PC-3 (cell line): ENCODE data around the gene CSAG2. TPM values are rescaled to one million over a fixed set of nuclear protein-coding genes. Genes with fewer than 3 reads are reported as not detected.
"Not testable (repeated sequence)": the region's sequence is repeated elsewhere in the genome, so short reads cannot be mapped to it uniquely, and the experiment has no call there.

Source experiments
- ATAC-seq: fragments of 200-7000 bp; cut with Tn5 transposase; 2 replicates; pipeline ENCODE4 v1.9.1; 2020; ENCODE audit warnings: mild to moderate bottlenecking, moderate library complexity
- Bru-seq: library from RNA; stranded (reverse); fragments of 400-500 nt; gene quantifications from one replicate; lab custom pipeline; 2021; lab: Mats Ljungman, UMichigan
- BruChase-seq, 2 experiments: library from RNA; stranded (reverse); fragments of 400-500 nt; gene quantifications; one replicate each; lab custom pipeline; 2021; lab: Mats Ljungman, UMichigan
- BruUV-seq: library from RNA; stranded (reverse); fragments of 400-500 nt; replicated peaks from 2 replicates; lab custom pipeline; 2021; lab: Mats Ljungman, UMichigan
- CTCF ChIA-PET: fragments of 300-600 bp; sonication (Branson Sonifier 250); formaldehyde crosslinking; loops from one replicate; lab custom pipeline; 2022; ENCODE audit warnings: antibody characterized with exemption; lab: Charles Lee
- POLR2A ChIA-PET: fragments of 300-600 bp; sonication (Branson Sonifier 250); formaldehyde crosslinking; loops from one replicate; lab custom pipeline; 2022; ENCODE audit warnings: antibody characterized with exemption; ENCODE audit not compliant: unreplicated experiment; lab: Charles Lee
- DNase-seq: peaks from one replicate; pipeline ENCODE4 v3.0.0-alpha.2; 2015
- H2AFZ ChIP-seq: fragments of 300-600 bp; sonication (generic); 2 replicates; pipeline ENCODE4 v1.6.0; 2016; ENCODE audit warnings: antibody characterized with exemption, low read length
- H3F3A ChIP-seq: fragments of 300-600 bp; sonication (generic); one replicate; pipeline ENCODE4 v1.6.0; 2017; ENCODE audit warnings: antibody characterized with exemption, low read length, control low read depth, mild to moderate bottlenecking; ENCODE audit not compliant: unreplicated experiment
- H3K27ac ChIP-seq: fragments of 300-600 bp; sonication (generic); 2 replicates; pipeline ENCODE4 v1.5.1; 2016; ENCODE audit warnings: mild to moderate bottlenecking, low read length
- H3K27me3 ChIP-seq: fragments of 300-600 bp; sonication (generic); 2 replicates; pipeline ENCODE4 v1.6.1; 2016; ENCODE audit warnings: low read length, mixed read lengths
- H3K36me3 ChIP-seq: fragments of 300-600 bp; sonication (generic); 2 replicates; pipeline ENCODE4 v1.6.1; 2016; ENCODE audit warnings: low read depth, mixed run types, low read length, mixed read lengths
- H3K4me1 ChIP-seq: fragments of 300-600 bp; sonication (generic); 2 replicates; pipeline ENCODE4 v1.5.1; 2016; ENCODE audit warnings: low read length; ENCODE audit not compliant: insufficient read depth
- H3K4me2 ChIP-seq: fragments of 300-600 bp; sonication (generic); 2 replicates; pipeline ENCODE4 v1.6.0; 2016; ENCODE audit warnings: low read length
- H3K4me3 ChIP-seq: fragments of 300-600 bp; sonication (generic); 2 replicates; pipeline ENCODE4 v1.5.1; 2016; ENCODE audit warnings: mild to moderate bottlenecking, low read length, mixed read lengths
- H3K79me2 ChIP-seq: fragments of 300-600 bp; sonication (generic); 2 replicates; pipeline ENCODE4 v1.6.1; 2017; ENCODE audit warnings: low read length, mixed read lengths
- H3K9ac ChIP-seq: fragments of 300-600 bp; sonication (generic); 2 replicates; pipeline ENCODE4 v1.6.0; 2016; ENCODE audit warnings: mild to moderate bottlenecking, low read length
- H3K9me2 ChIP-seq: fragments of 300-600 bp; sonication (generic); replicated peaks from 2 replicates; pipeline ENCODE4 v1.6.1; 2016; ENCODE audit warnings: mixed run types, low read length, mixed read lengths
- H3K9me3 ChIP-seq: fragments of 300-600 bp; sonication (generic); 2 replicates; pipeline ENCODE4 v1.6.1; 2016; ENCODE audit warnings: low read length, mixed read lengths
- H4K20me1 ChIP-seq: fragments of 300-600 bp; sonication (generic); 2 replicates; pipeline ENCODE4 v1.6.1; 2016; ENCODE audit warnings: low read length, mixed read lengths
- EZH2 ChIP-seq: fragments of 300-600 bp; sonication (generic); IDR thresholded peaks from one replicate; pipeline ENCODE4 v1.6.1; 2017; ENCODE audit warnings: antibody characterized with exemption, mild to moderate bottlenecking, low read length; ENCODE audit not compliant: unreplicated experiment
- EZH2phosphoT487 ChIP-seq: fragments of 300-600 bp; sonication (generic); IDR thresholded peaks from 2 replicates; pipeline ENCODE4 v1.6.1; 2018; ENCODE audit warnings: mild to moderate bottlenecking, antibody characterized with exemption, low read length, borderline replicate concordance
- intact Hi-C: fragments of 100-400 bp; cut with micrococcal nuclease; formaldehyde crosslinking; loops from 2 replicates; pipeline ENCODE4 v1.9.0; 2023
- long read RNA-seq: library from polyadenylated mRNA; unstranded; transcript quantifications from one replicate; pipeline ENCODE4 v2.0.0, GENCODE V29; 2021; ENCODE audit not compliant: unreplicated experiment
- total RNA-seq: library from RNA; depleted of rRNA; stranded (reverse); fragments of >200 nt; gene quantifications from 2 replicates; pipeline ENCODE4 v1.2.3, GENCODE V29; 2014; rRNA removed
- TF ChIP-seq, protein P1 (sequence below): fragments of 300-600 bp; sonication (generic); conservative IDR thresholded peaks from 2 replicates; pipeline ENCODE4 v1.5.1; 2017; ENCODE audit warnings: antibody characterized with exemption, low read depth, mild to moderate bottlenecking, low read length

Gene CSAG2, protein sequence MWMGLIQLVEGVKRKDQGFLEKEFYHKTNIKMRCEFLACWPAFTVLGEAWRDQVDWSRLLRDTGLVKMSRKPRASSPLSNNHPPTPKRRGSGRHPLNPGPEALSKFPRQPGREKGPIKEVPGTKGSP
- total RNA-seq (not detected in 2 replicates), Bru-seq, nascent RNA (not detected), BruChase-seq, experiment 1, labeled RNA remaining after a 6-hour chase (not detected), BruChase-seq, experiment 2, labeled RNA remaining after a 2-hour chase (not detected)
- long read RNA-seq, partial matches to known transcripts: 0 of 1 reads
- long read RNA-seq, other reads (novel, unspliced or antisense): 1 of 1 reads

DNA sequence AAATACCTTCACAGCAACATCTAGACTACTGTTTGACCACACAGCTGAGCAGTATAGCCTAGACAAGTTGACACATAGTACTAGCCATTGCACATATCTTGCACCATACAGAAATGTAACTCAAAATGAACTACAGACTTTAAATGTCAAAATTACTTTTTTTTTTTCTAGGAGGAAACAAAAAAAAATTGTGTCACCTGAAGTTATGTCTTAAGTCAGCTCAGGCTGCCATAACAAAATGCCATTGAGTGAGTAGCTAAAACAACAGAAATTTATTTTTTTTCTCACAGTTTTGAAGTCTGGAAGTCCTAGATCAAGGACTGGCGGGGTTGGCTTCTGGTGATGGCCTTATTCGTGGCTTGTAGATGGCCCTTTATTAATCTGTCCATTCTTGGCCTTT is at the start of gene CSAG2:
Gene CSAG2 (minus strand): TSS at position 101 of the 400 bp plus-strand sequence. CDS start 161 bp downstream, outside the sequence.
- DNase-seq, H3K79me2 ChIP-seq, H3F3A ChIP-seq, H3K9me2 ChIP-seq, H3K4me1 ChIP-seq, POLR2A ChIA-PET, H2AFZ ChIP-seq, BruUV-seq, H3K27me3 ChIP-seq, H3K9ac ChIP-seq, H3K36me3 ChIP-seq, H3K27ac ChIP-seq, intact Hi-C loops, ATAC-seq, CTCF ChIA-PET, H3K9me3 ChIP-seq, H3K4me3 ChIP-seq, H3K4me2 ChIP-seq, H4K20me1 ChIP-seq: not testable (repeated sequence)

DNA sequence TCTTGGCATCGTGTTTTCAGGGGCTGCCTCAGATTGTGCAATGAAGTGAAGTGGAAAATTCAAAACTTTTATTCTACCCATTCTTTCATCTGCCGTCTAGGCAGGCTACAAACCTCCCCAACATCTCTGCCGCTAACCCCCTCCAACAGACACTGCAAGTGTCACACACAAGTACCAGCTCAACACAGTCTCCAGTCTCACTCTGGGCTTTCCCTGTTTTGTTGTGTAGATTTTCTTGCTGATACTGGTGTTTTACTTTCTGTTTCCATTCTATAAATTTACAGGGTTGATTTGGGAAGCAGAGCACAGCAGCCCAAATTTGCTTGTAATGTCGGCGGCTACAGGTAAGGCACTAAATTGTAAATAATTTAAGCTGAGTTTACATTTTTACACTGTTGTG is 45.8 kb upstream of the CSAG2 start:
- H4K20me1 ChIP-seq, BruUV-seq, H3K36me3 ChIP-seq, H3K4me2 ChIP-seq, H3K27ac ChIP-seq, ATAC-seq, H3K9me2 ChIP-seq, H3K4me3 ChIP-seq, CTCF ChIA-PET, H3K27me3 ChIP-seq, H3K9me3 ChIP-seq, H3K79me2 ChIP-seq, H2AFZ ChIP-seq, H3F3A ChIP-seq, POLR2A ChIA-PET, intact Hi-C loops, H3K9ac ChIP-seq, H3K4me1 ChIP-seq, DNase-seq: not testable (repeated sequence)

DNA sequence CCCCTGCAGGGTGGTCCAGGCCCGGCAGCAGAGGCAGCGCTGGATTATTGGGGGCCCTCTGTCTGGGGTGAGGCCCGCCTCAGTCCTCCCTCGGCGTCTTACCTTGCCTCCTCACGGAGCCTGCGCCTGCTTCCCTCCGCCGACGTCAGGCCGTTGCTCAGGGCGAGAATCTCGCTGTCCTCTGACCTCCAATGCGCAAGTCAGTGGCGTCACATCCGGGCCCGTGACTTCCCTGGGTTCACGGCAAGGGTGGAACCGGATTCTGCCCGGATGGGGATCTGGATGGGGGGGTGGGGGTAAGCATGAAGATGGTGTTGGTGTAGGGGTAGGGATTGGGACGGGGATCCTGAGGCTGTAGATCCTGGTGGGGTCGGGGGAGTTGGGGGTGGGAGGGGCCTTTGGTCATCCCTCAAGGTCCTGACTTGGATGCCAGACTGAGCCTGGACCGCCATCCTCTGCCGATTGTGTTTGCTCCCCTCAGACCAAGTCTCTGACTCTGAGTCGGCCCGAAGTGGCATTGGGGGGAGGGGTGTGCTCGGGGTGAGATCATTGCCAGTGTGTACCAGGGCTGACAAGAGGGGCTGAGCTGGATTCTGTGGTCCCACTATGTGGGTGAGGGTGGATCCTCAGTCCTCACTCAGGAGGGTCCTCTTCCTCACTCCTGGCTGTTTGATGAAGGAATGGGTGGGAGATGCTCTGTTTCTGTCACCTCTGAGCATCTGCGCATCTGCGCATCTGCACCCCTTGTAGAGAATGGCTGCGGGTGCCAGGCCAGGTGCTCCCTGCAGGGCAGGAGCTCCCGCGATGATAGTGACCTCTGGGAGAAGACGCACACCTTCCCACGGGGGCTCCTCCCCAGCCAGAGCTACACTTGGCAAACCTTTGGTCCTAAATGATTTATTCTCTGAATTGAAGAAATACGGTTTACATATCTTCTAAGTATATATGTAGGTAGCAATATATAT is 44.9 kb upstream of the CSAG2 start, which contains the start of gene MAGEA2:
Gene MAGEA2 (minus strand): TSS at position 157 of the 965 bp plus-strand sequence. CDS start 2,479 bp downstream, outside the sequence.
- ATAC-seq, BruUV-seq, CTCF ChIA-PET, H3K9me3 ChIP-seq, H3F3A ChIP-seq, H3K27me3 ChIP-seq, DNase-seq, H3K9me2 ChIP-seq, H3K27ac ChIP-seq, H4K20me1 ChIP-seq, intact Hi-C loops, H3K4me1 ChIP-seq, H3K4me3 ChIP-seq, H2AFZ ChIP-seq, H3K9ac ChIP-seq, H3K79me2 ChIP-seq, POLR2A ChIA-PET, H3K4me2 ChIP-seq, H3K36me3 ChIP-seq: not testable (repeated sequence)

DNA sequence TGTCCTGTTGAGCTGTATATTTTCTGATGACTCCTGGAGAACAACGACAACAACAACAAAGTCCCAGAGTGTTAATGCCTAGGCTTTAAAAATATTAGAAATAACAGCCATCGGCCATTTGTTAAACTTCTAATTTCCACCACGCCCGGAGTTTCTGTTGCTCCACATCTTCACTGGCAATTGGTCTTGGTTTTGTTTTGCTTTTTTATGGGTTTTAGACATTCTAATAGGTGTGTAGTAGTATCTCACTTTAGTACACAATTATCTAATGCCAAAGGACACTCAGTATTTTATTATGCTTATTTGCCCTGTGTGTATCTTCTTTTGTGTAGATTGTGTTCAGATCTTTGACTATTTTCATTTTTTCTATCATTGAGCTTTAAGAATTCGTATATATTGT is 29.5 kb upstream of the CSAG2 start:
- no peaks in the 10 kb centered on the region for H3K36me3 ChIP-seq
- H3K27ac ChIP-seq: no peak overlapping the region
- BruUV-seq: no TSS peak
- H4K20me1 ChIP-seq: no peaks in the 10 kb centered on the region
- no peak for DNase-seq
- ChIA-PET CTCF (no interaction called here), POLR2A (no interaction called here)
- H3K9ac ChIP-seq: no peak overlapping the region
- H3K9me2 ChIP-seq: no peaks in the 10 kb centered on the region
- H2AFZ ChIP-seq: no peak overlapping the region
- intact Hi-C loops: no loop called here
- ATAC-seq: no peak
- no peak overlapping the region for H3K4me3 ChIP-seq
- no peaks in the 10 kb centered on the region for H3K79me2 ChIP-seq
- H3K4me2 ChIP-seq: no peak overlapping the region
- TF ChIP-seq EZH2 (no peak), EZH2phosphoT487 (no peak)
- TF ChIP-seq, protein P1, sequence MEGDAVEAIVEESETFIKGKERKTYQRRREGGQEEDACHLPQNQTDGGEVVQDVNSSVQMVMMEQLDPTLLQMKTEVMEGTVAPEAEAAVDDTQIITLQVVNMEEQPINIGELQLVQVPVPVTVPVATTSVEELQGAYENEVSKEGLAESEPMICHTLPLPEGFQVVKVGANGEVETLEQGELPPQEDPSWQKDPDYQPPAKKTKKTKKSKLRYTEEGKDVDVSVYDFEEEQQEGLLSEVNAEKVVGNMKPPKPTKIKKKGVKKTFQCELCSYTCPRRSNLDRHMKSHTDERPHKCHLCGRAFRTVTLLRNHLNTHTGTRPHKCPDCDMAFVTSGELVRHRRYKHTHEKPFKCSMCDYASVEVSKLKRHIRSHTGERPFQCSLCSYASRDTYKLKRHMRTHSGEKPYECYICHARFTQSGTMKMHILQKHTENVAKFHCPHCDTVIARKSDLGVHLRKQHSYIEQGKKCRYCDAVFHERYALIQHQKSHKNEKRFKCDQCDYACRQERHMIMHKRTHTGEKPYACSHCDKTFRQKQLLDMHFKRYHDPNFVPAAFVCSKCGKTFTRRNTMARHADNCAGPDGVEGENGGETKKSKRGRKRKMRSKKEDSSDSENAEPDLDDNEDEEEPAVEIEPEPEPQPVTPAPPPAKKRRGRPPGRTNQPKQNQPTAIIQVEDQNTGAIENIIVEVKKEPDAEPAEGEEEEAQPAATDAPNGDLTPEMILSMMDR: no peak
- no peaks in the 10 kb centered on the region for H3K4me1 ChIP-seq
- H3F3A ChIP-seq: no peaks in the 10 kb centered on the region
- no peaks in the 10 kb centered on the region for H3K9me3 ChIP-seq
- peaks cover 17% of the 10 kb centered on the region for H3K27me3 ChIP-seq

DNA sequence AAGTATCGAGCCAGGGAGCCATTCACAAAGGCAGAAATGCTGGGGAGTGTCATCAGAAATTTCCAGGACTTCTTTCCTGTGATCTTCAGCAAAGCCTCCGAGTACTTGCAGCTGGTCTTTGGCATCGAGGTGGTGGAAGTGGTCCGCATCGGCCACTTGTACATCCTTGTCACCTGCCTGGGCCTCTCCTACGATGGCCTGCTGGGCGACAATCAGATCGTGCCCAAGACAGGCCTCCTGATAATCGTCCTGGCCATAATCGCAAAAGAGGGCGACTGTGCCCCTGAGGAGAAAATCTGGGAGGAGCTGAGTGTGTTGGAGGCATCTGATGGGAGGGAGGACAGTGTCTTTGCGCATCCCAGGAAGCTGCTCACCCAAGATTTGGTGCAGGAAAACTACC is 27.5 kb upstream of the CSAG2 start:
- H3K4me2 ChIP-seq, H4K20me1 ChIP-seq, H3K9me2 ChIP-seq, POLR2A ChIA-PET, DNase-seq, H3K9me3 ChIP-seq, ATAC-seq, H3F3A ChIP-seq, BruUV-seq, H3K27ac ChIP-seq, H3K4me3 ChIP-seq, H3K9ac ChIP-seq, H3K4me1 ChIP-seq, H2AFZ ChIP-seq, H3K36me3 ChIP-seq, CTCF ChIA-PET, H3K79me2 ChIP-seq, intact Hi-C loops: not testable (repeated sequence)
- H3K27me3 ChIP-seq: peaks cover 30% of the 10 kb centered on the region
